ENCODE measurements around the gene PTPRD.

DNA sequence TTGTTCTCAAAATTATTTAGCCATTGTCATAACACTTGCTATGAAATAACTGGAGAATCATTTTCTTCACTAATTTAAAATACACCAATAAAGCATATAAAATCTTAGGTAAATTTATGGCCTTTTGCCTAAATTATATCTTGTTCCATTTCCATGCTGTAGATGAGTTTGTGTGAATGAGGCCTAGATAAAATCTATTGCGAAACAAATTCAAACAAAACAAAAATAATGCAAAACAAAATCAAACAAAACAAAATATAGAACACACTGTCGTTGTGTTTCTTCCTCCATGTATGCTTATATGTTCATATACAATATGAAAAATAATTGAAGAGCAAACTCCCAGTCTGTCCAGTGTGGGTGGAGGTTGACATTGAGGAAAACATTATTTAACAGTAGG lies 1020.7 kb downstream of the PTPRD start:
- TF ChIP-seq POLR2A (IDR thresholded peaks at IDR 0.05; ENCODE audit: low read depth, low read length) = no peak
- TF ChIP-seq POLR2AphosphoS5 (IDR thresholded peaks at IDR 0.05; ENCODE audit: low read depth, low read length) = no peak

Data from GM12892 (cell line).